ENCODE results near the gene WBP2. TPM values are rescaled to one million over a fixed set of nuclear protein-coding genes. Genes with fewer than 3 reads are reported as not detected.

The WBP2 gene
- total and polyA plus RNA-seq, 2 of the 13 experiments (the other 11 are each of a cell fraction or from before 2014, with no cell fraction given): 29.2 to 29.5 TPM

GRCh38 chr17:75872434-75873351, 17.6 kb upstream of the WBP2 start (continued):
- TF ChIP-seq GMEB2 (CRISPR knock-in tag; IDR thresholded peaks at IDR 0.05; ENCODE audit: low read depth) (no peak), SOX13 (IDR thresholded peaks at IDR 0.05) (no peak; the same call in none of the 2 replicates), SOX13 (CRISPR knock-in tag; conservative IDR thresholded peaks at IDR 0.05 in 1 of 2, IDR thresholded peaks at IDR 0.05 in 1 of 2) (peak in 1 of 2 experiments; percentile 94; a peak in 2 of 4 replicates), GLMP (CRISPR knock-in tag; IDR thresholded peaks at IDR 0.05; ENCODE audit: borderline replicate concordance) (no peak), ZNF331 (CRISPR knock-in tag; IDR thresholded peaks at IDR 0.05) (peak; percentile 89), MBD4 (IDR thresholded peaks at IDR 0.05; ENCODE audit: borderline replicate concordance, low read length) (no peak), RBM22 (optimal IDR thresholded peaks at IDR 0.05; ENCODE audit: low read length) (peak; percentile 78), MED8 (CRISPR knock-in tag; IDR thresholded peaks at IDR 0.05; ENCODE audit: insufficient replicate concordance) (peak; percentile 25), ZNF800 (CRISPR knock-in tag; IDR thresholded peaks at IDR 0.05) (peak; percentile 77; the same call in 1 of the 2 replicates), MAFG (CRISPR knock-in tag; IDR thresholded peaks at IDR 0.05) (no peak), ARID3A (IDR thresholded peaks at IDR 0.05; ENCODE audit: low read depth, low read length) (0 out of 2 replicates have a peak, but pooled peaks have one; percentile 28), ZNF275 (CRISPR knock-in tag; IDR thresholded peaks at IDR 0.05; ENCODE audit: borderline replicate concordance) (peak; percentile 88; the same call in 1 of the 2 replicates), POLR2G (IDR thresholded peaks at IDR 0.05; ENCODE audit: low read depth, low read length) (peak; percentile 94), USF2 (IDR thresholded peaks at IDR 0.05; ENCODE audit: low read depth, low read length) (no peak), USF2 (CRISPR knock-in tag; IDR thresholded peaks at IDR 0.05; ENCODE audit: borderline replicate concordance) (no peak; the same call in 1 of the 2 replicates), ZNF207 (IDR thresholded peaks at IDR 0.05; ENCODE audit: borderline replicate concordance) (no peak), ETV6 (CRISPR knock-in tag; conservative IDR thresholded peaks at IDR 0.05) (peak; percentile 64; the same call in 1 of the 2 replicates)

Data from HepG2 (cell line).